Hepatocyte (in vitro differentiated cells): Measurements from ENCODE around the gene ZNF444.

Source experiments
- CTCF ChIP-seq: fragments of 200-600 bp; sonication (generic); IDR thresholded peaks from 2 replicates; pipeline ENCODE4 v1.5.1; 2016; ENCODE audit warnings: antibody characterized with exemption, mild to moderate bottlenecking; ENCODE audit not compliant: poor library complexity
- EZH2 ChIP-seq: fragments of 200-600 bp; sonication (generic); IDR thresholded peaks from 2 replicates; pipeline ENCODE4 v1.6.1; 2016; ENCODE audit warnings: antibody characterized with exemption, mild to moderate bottlenecking, borderline replicate concordance
- EZH2phosphoT487 ChIP-seq: fragments of 200-600 bp; sonication (generic); IDR thresholded peaks from one replicate; pipeline ENCODE4 v1.6.1; 2018; ENCODE audit warnings: antibody characterized with exemption, mild to moderate bottlenecking, low read depth, moderate library complexity; ENCODE audit not compliant: unreplicated experiment, severe bottlenecking

DNA sequence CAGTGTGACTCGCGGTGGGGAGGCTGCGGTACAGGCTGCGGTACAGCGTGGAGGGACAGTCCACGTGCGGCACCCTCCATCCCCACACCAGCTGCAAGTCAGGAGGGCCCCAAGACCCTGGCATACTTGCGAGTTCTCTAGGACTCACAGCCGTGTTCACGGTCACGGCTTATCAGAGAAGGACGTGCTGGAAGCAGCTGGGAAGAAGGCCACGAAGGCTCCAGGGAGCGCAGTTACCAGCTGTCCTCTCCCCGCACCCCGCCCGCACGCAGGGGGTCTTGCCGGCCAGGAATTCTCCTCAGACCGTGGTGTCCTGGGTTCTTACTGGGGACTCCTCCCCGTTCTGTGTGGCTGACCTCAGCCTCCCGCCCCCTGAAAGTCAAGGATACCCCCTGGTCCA lies 6.2 kb downstream of the ZNF444 start:
- TF ChIP-seq CTCF, result no peak
- TF ChIP-seq EZH2, result no peak
- TF ChIP-seq EZH2phosphoT487, result no peak
